Activated CD4-positive, alpha-beta T cell treated with anti-CD3 and anti-CD28 coated beads for 36 hours (primary cell): ENCODE data around the gene SSRP1. TPM values are rescaled to one million over a fixed set of nuclear protein-coding genes. Genes with fewer than 3 reads are reported as not detected.

Experiments used
- ATAC-seq: fragments of 200-7000 bp; cut with Tn5 transposase; one replicate; pipeline ENCODE4 v1.10.0; 2021; ENCODE audit warnings: mild to moderate bottlenecking, moderate library complexity
- CTCF ChIA-PET: fragments of 350-600 bp; sonication (Branson Sonifier 250); formaldehyde crosslinking; loops from one replicate; lab custom pipeline; 2021; ENCODE audit warnings: antibody characterized with exemption; lab: Charles Lee
- POLR2A ChIA-PET: fragments of 350-600 bp; sonication (Branson Sonifier 250); formaldehyde crosslinking; loops from one replicate; lab custom pipeline; 2021; ENCODE audit warnings: antibody characterized with exemption, inconsistent platforms; lab: Charles Lee
- DNase-seq: peaks from one replicate; pipeline ENCODE4 v3.0.0-alpha.2; 2020
- H3K27ac Mint-ChIP-seq: one replicate; pipeline ENCODE4 v1.8.0; 2021; ENCODE audit warnings: mixed read lengths
- H3K27me3 Mint-ChIP-seq: one replicate; pipeline ENCODE4 v1.8.0; 2021; ENCODE audit warnings: mixed read lengths
- H3K36me3 Mint-ChIP-seq: one replicate; pipeline ENCODE4 v1.8.0; 2021; ENCODE audit warnings: low read depth, mixed read lengths
- H3K4me1 Mint-ChIP-seq: one replicate; pipeline ENCODE4 v1.8.0; 2021; ENCODE audit warnings: mixed read lengths
- H3K4me3 Mint-ChIP-seq: one replicate; pipeline ENCODE4 v1.8.0; 2021; ENCODE audit warnings: mild to moderate bottlenecking, moderate library complexity, mixed read lengths
- H3K9me3 Mint-ChIP-seq: one replicate; pipeline ENCODE4 v1.8.0; 2021; ENCODE audit warnings: low read depth, mixed read lengths
- intact Hi-C, 2 experiments: fragments of 100-400 bp; cut with DNase I in 1 of 2; cut with micrococcal nuclease in 1 of 2; formaldehyde crosslinking; loops; one replicate each; pipeline versions ENCODE4 v1.14.2 to v1.15.1; 2022 to 2024; cut with DNase I, micrococcal nuclease
- total RNA-seq, 2 experiments: library from RNA; stranded (reverse); gene quantifications; one replicate each; pipeline ENCODE4 v1.2.3, GENCODE V29; 2021

SSRP1 gene
- total RNA-seq, 2 experiments from 2014 or later = 279 to 296 TPM

GRCh38 chr11:57276971-57277675, 58.6 kb downstream of the SSRP1 start:
- H3K4me1 Mint-ChIP-seq = peaks cover 2% of the 10 kb centered on the region

GRCh38 chr11:57276169-57276970, 59.3 kb downstream of the SSRP1 start:
- H3K9me3 Mint-ChIP-seq = peaks cover 7% of the 10 kb centered on the region
- no peaks in the 10 kb centered on the region for H3K36me3 Mint-ChIP-seq
- intact Hi-C loops = loop anchor here (5.0 to 10.0 kb wide), 3 partner anchors 159 to 434 kb away; no protein-coding TSS in a partner anchor
- no peak for DNase-seq
- H3K27me3 Mint-ChIP-seq = peaks cover 30% of the 10 kb centered on the region
- ChIA-PET POLR2A (no interaction called here), CTCF (interaction anchor here (0.7 to 1.3 kb wide), 6 partner anchors 7 to 162 kb away, joined by 3 read pairs; no protein-coding TSS in a partner anchor)
- no peak overlapping the region for H3K4me3 Mint-ChIP-seq
- H3K27ac Mint-ChIP-seq = no peak overlapping the region
- peaks cover 2% of the 10 kb centered on the region for H3K4me1 Mint-ChIP-seq
- no peak for ATAC-seq

More at GRCh38 chr11:57276971-57277675, 58.6 kb downstream of the SSRP1 start:
- peaks cover 30% of the 10 kb centered on the region for H3K27me3 Mint-ChIP-seq
- no peak for ATAC-seq
- ChIA-PET CTCF (interaction anchor here (0.6 to 1.3 kb wide), 8 partner anchors 8 to 381 kb away, joined by 3 to 8 read pairs (median 3); no protein-coding TSS in a partner anchor), POLR2A (no interaction called here)
- peaks cover 11% of the 10 kb centered on the region for H3K9me3 Mint-ChIP-seq
- H3K36me3 Mint-ChIP-seq = no peaks in the 10 kb centered on the region
- H3K27ac Mint-ChIP-seq = no peak overlapping the region
- H3K4me3 Mint-ChIP-seq = no peak overlapping the region
- intact Hi-C loops = loop anchor here (1.0 to 10.0 kb wide), 4 partner anchors 160 to 436 kb away; no protein-coding TSS in a partner anchor
- no peak for DNase-seq

Other genes starting within 250 kb of the SSRP1 start
- not detected for gene LRRC55, start 153.9 kb downstream of the SSRP1 start, total RNA-seq
- gene APLNR, start 98.6 kb downstream of the SSRP1 start, total RNA-seq = not detected
- 10 to 100 TPM; 19.1 to 21.6 TPM for gene TNKS1BP1, start 10.9 kb downstream of the SSRP1 start, total RNA-seq
- not detected for gene P2RX3, start 2.5 kb upstream of the SSRP1 start, total RNA-seq
- gene PRG3, start 45.3 kb upstream of the SSRP1 start, total RNA-seq = not detected
- 1 to 10 TPM in 1 of 2 experiments, under 1 TPM in 1; 0.98 to 1.6 TPM for gene PRG2, start 54.8 kb upstream of the SSRP1 start, total RNA-seq
- 100 to 1,000 TPM; 268 to 333 TPM for gene SLC43A3, start 91.2 kb upstream of the SSRP1 start, total RNA-seq
- gene RTN4RL2, start 124.6 kb upstream of the SSRP1 start, total RNA-seq = under 1 TPM; 0.33 to 0.39 TPM
- gene SLC43A1, start 179.8 kb upstream of the SSRP1 start, total RNA-seq = 10 to 100 TPM; 27.6 to 28.7 TPM
- gene TIMM10, start 194.9 kb upstream of the SSRP1 start, total RNA-seq = 100 to 1,000 TPM; 124 to 158 TPM
- gene SMTNL1, start 201.7 kb upstream of the SSRP1 start, total RNA-seq = not detected
- gene UBE2L6, start 231.8 kb upstream of the SSRP1 start, total RNA-seq = 100 to 1,000 TPM; 179 to 252 TPM